GM18517 (cell line): ENCODE measurements around the gene ACOT12.
"Not testable (repeated sequence)": the region's sequence is repeated elsewhere in the genome, so short reads cannot be mapped to it uniquely, and the experiment has no call there.

ENCODE experiments used
- ATAC-seq: cut with Tn5 transposase; IDR thresholded peaks from one replicate; pipeline ENCODE4 v1.9.1; 2021; ENCODE audit warnings: mild to moderate bottlenecking, moderate library complexity; ENCODE audit not compliant: unreplicated experiment

The ACOT12 gene

DNA sequence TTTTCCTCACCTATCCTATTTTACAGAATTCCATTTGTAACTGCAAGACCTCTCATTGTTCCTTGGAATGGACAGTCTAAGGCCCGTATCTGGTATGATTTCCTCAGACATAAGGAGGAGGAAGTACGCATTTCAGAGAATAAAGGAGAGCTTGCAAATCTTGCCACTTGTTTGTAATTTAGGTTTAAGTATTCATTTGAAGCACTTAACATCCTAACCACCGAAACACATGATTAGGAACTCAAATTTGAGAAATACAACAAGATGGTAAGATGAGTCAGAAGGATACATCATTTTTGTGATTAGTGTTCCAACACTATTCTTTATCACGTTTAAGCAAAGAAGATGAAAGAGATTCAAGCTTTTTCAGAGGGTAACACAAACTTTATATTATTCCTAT is 96.4 kb downstream of the ACOT12 start:
- no peak for ATAC-seq

DNA sequence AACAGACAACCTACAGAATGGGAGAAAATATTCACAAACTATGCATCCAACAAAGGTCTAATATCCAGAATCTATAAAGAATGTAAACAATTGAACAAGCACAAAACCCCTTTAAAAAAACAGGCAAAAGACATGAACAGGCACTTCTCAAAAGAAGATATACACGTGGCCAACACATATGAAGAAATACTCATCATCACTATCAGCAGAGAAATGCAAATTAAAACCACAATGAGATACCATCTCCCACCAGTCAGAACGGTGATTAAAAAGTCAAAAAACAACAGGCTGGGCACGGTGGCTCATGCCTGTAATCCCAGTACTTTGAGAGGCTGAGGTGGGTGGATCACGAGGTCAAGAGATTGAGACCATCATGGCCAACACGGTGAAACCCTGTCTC is 99.9 kb downstream of the ACOT12 start:
- ATAC-seq: not testable (repeated sequence)

DNA sequence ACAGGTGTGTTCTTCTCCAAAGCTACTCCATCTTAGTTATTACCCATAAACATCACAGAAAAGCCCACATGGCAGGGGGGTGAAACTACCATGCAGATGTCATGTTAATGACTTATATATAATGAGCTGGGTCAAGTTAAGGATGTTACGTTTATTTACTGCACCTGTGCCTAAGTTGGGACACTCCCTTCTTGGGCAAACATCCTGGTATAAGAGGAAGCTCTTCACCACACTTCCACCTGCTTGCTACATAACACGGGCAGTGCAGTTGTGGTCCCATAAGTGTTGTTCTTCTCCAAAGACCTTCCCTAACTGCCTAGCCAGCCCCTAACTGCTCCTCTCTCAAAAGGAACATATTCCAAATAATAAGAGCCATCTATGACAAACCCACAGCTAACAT is 101.8 kb downstream of the ACOT12 start:
- ATAC-seq: no peak

GRCh38 chr5:81290146-81290545 is 103.8 kb downstream of the ACOT12 start:
- no peak for ATAC-seq

DNA sequence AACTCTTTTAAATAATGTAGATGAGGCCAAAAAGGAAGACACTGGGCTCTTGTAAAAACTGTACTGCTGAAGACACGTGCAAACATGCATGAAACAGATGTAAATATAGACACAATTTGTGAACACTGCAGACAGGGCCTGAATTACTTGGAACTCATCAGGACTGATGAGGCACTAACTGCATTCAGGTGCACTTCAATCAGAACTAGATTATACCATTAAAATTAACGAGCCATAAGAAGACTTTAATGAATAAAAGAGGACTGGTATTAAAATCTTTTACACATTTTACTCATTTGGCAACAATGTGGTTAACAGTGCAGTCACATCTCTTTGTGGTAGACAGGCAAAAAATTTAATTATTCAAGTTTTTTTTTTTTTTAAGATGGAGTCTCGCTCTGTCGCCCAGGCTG is 105.9 kb downstream of the ACOT12 start:
- no peak for ATAC-seq

DNA sequence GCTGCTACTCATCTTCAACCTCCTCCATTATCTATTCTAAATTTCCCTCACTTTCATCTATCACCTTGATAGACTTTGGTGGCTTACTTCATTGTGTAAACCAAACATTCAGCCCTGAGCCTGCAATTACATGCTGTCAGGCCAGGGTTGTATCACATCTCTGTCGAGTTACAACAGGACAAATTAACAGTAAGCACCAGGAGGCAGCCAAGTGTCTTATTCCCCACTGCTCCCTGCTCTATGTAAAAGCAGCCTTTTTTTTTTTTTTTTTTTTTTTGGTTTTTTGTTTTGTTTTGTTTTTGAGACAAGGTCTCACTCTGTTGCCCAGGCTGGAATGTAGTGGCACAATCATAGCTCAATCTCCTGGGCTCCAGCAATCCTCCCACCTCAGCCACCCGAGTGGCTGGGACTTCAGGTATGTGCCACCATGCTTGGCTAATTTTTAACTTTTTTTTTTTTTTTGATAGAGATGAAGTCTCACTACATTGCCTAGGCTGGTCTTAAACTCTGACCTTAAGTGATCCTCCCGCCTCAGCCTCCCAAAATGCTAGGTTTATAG is 107.8 kb downstream of the ACOT12 start:
- ATAC-seq: no peak

DNA sequence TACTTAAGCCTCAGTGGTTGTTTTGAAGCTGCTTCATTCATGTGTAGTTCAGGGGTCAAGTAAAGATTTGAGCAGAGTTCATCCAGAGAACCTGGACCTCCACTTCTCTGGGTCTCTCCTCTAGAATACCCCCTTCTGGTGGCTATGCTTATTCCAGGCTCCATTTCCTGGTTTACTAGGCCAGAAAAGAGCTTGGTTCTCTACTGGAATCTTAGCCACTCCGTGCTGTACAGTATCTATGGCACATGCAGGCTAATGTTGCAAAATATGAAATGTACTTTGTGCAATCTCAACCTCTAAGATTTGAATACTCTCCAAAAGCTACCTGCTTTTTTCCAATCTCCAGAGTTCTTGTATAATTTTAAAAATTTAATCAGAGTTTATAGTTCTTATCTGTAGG is 110.0 kb downstream of the ACOT12 start:
- ATAC-seq: no peak
